Uterus (tissue), 2 donors: ENCODE results near the gene SLFNL1.

Experiments
- CTCF ChIP-seq, 4 experiments: fragments of 200-600 bp in 2 of 4; fragments of 450-650 bp in 2 of 4; sonication (generic) in 2 of 4; IDR thresholded peaks; one replicate each; pipeline ENCODE4 v1.5.1; 2016 to 2019; ENCODE audit warnings: antibody characterized with exemption in 4 of 4, mild to moderate bottlenecking in 2 of 4, moderate library complexity in 1 of 4
- POLR2A ChIP-seq, 2 donors: fragments of 450-650 bp; IDR thresholded peaks; one replicate each; pipeline ENCODE4 v1.6.1; 2016; ENCODE audit warnings: antibody characterized with exemption in 2 of 2, mild to moderate bottlenecking in 1 of 2, moderate library complexity in 1 of 2

GRCh38 chr1:40971966-40972365, 49.6 kb downstream of the SLFNL1 start:
- no peak for TF ChIP-seq POLR2A (IDR thresholded peaks at IDR 0.05)
- TF ChIP-seq CTCF (IDR thresholded peaks at IDR 0.05), result no peak
